Skeletal muscle tissue (tissue), 4 donors: Measurements from ENCODE around the gene ANKMY1. TPM values are rescaled to one million over a fixed set of nuclear protein-coding genes. Genes with fewer than 3 reads are reported as not detected.

Experiments
- H3K27ac ChIP-seq: one replicate; pipeline ENCODE4 v1.7.0; 2013; ENCODE audit warnings: mild to moderate bottlenecking, low read depth, low read length, inconsistent platforms
- H3K27me3 ChIP-seq, 3 donors: one replicate each; pipeline ENCODE4 v1.7.0; 2013; ENCODE audit warnings: low read length in 3 of 3; ENCODE audit not compliant: control insufficient read depth in 3 of 3, insufficient read depth in 3 of 3
- H3K36me3 ChIP-seq, 3 donors: one replicate each; pipeline ENCODE4 v1.7.0; 2013; ENCODE audit warnings: low read length in 3 of 3; ENCODE audit not compliant: control insufficient read depth in 3 of 3, insufficient read depth in 3 of 3
- H3K4me1 ChIP-seq, 3 donors: one replicate each; pipeline ENCODE4 v1.7.0; 2013; ENCODE audit warnings: low read length in 3 of 3, mild to moderate bottlenecking in 3 of 3; ENCODE audit not compliant: control insufficient read depth in 3 of 3, insufficient read depth in 3 of 3
- H3K4me3 ChIP-seq, 3 donors: one replicate each; pipeline ENCODE4 v1.7.0; 2013; ENCODE audit warnings: low read length in 3 of 3
- H3K9ac ChIP-seq, 3 donors: one replicate each; pipeline ENCODE4 v1.7.0; 2013; ENCODE audit warnings: low read length in 3 of 3, mild to moderate bottlenecking in 3 of 3, moderate library complexity in 2 of 3, low read depth in 1 of 3
- H3K9me3 ChIP-seq, 3 donors: one replicate each; pipeline ENCODE4 v1.7.0; 2013; ENCODE audit warnings: low read length in 3 of 3; ENCODE audit not compliant: control insufficient read depth in 3 of 3
- total RNA-seq: library from RNA; depleted of rRNA; stranded (reverse); fragments of >200 nt; gene quantifications from one replicate; pipeline ENCODE4 v1.2.3, GENCODE V29; 2014
- donor health status: Osteomylitis.

The ANKMY1 gene
- total RNA-seq, 1 donor from 2014 or later, result 5.2 TPM

GRCh38 chr2:240575101-240575965 is 17.5 kb upstream of the ANKMY1 start:
- Histone ChIP-seq H3K4me1 (peaks cover 10 to 19% (median 12%) of the 10 kb centered on the region in 3 donors), H3K36me3 (peaks cover 16 to 34% (median 20%) of the 10 kb centered on the region in 3 donors), H3K4me3 (no peak overlapping the region), H3K9me3 (no peaks in the 10 kb centered on the region), H3K27me3 (no peaks in the 10 kb centered on the region), H3K27ac (no peak overlapping the region), H3K9ac (no peak overlapping the region)

GRCh38 chr2:240574386-240575100 is 16.8 kb upstream of the ANKMY1 start:
- H3K27ac ChIP-seq, result no peak overlapping the region
- H3K27me3 ChIP-seq, result no peaks in the 10 kb centered on the region
- H3K4me3 ChIP-seq, result no peak overlapping the region
- H3K4me1 ChIP-seq, result peaks cover 10 to 19% (median 13%) of the 10 kb centered on the region in 3 donors
- H3K9me3 ChIP-seq, result no peaks in the 10 kb centered on the region
- H3K36me3 ChIP-seq, result peaks cover 16 to 34% (median 20%) of the 10 kb centered on the region in 3 donors
- no peak overlapping the region for H3K9ac ChIP-seq

- Histone ChIP-seq H3K27ac (no peak overlapping the region), H3K9me3 (no peaks in the 10 kb centered on the region), H3K4me3 (no peak overlapping the region), H3K9ac (no peak overlapping the region), H3K4me1 (peaks cover 14 to 23% (median 19%) of the 10 kb centered on the region in 3 donors), H3K27me3 (no peaks in the 10 kb centered on the region), H3K36me3 (peaks cover 16 to 34% (median 20%) of the 10 kb centered on the region in 3 donors)
Measured at GRCh38 chr2:240573516-240574385, 16.0 kb upstream of the ANKMY1 start.

GRCh38 chr2:240573071-240573515 is 15.3 kb upstream of the ANKMY1 start:
- no peak overlapping the region for H3K9ac ChIP-seq
- peaks cover 14 to 23% (median 19%) of the 10 kb centered on the region in 3 donors for H3K4me1 ChIP-seq
- H3K27me3 ChIP-seq, result no peaks in the 10 kb centered on the region
- no peak overlapping the region for H3K4me3 ChIP-seq
- no peak overlapping the region for H3K27ac ChIP-seq
- no peaks in the 10 kb centered on the region for H3K9me3 ChIP-seq
- H3K36me3 ChIP-seq, result peaks cover 16 to 32% (median 20%) of the 10 kb centered on the region in 3 donors

- Histone ChIP-seq H3K4me1 (peaks cover 18 to 29% (median 25%) of the 10 kb centered on the region in 3 donors), H3K9me3 (no peaks in the 10 kb centered on the region), H3K36me3 (peaks cover 12 to 27% (median 20%) of the 10 kb centered on the region in 3 donors), H3K27ac (no peak overlapping the region), H3K9ac (no peak overlapping the region), H3K4me3 (no peak overlapping the region), H3K27me3 (no peaks in the 10 kb centered on the region)
Measured at GRCh38 chr2:240572141-240573031, 14.6 kb upstream of the ANKMY1 start.

GRCh38 chr2:240571314-240571973 is 13.7 kb upstream of the ANKMY1 start:
- no peak overlapping the region for H3K4me3 ChIP-seq
- peak overlapping the region in 1 of 3 donors; percentile 8 for H3K9ac ChIP-seq

GRCh38 chr2:240570531-240571313 is 12.9 kb upstream of the ANKMY1 start:
- Histone ChIP-seq H3K4me1 (peaks cover 33 to 44% (median 40%) of the 10 kb centered on the region in 3 donors), H3K27me3 (no peaks in the 10 kb centered on the region), H3K4me3 (no peak overlapping the region), H3K9ac (peak overlapping the region in 1 of 3 donors; percentile 8), H3K9me3 (no peaks in the 10 kb centered on the region), H3K36me3 (peaks cover 7 to 20% (median 11%) of the 10 kb centered on the region in 3 donors), H3K27ac (no peak overlapping the region)

More at GRCh38 chr2:240571314-240571973, 13.7 kb upstream of the ANKMY1 start:
- Histone ChIP-seq H3K36me3 (peaks cover 11 to 20% (median 15%) of the 10 kb centered on the region in 3 donors), H3K4me1 (peaks cover 27 to 38% (median 34%) of the 10 kb centered on the region in 3 donors), H3K27me3 (no peaks in the 10 kb centered on the region), H3K9me3 (no peaks in the 10 kb centered on the region), H3K27ac (no peak overlapping the region)

- peak overlapping the region in 2 of 3 donors; percentile 20 to 40 for H3K9ac ChIP-seq
- peaks cover 35 to 51% (median 46%) of the 10 kb centered on the region in 3 donors for H3K4me1 ChIP-seq
- H3K4me3 ChIP-seq, result peak overlapping the region in 2 of 3 donors; percentile 79 to 83
- no peaks in the 10 kb centered on the region for H3K9me3 ChIP-seq
- peaks cover 7 to 16% (median 9%) of the 10 kb centered on the region in 3 donors for H3K36me3 ChIP-seq
- H3K27ac ChIP-seq, result no peak overlapping the region
- H3K27me3 ChIP-seq, result no peaks in the 10 kb centered on the region
Measured at GRCh38 chr2:240569998-240570530, 12.3 kb upstream of the ANKMY1 start.
